OCI-LY7 (cell line): ENCODE measurements around the gene HTT-AS. TPM values are rescaled to one million over a fixed set of nuclear protein-coding genes. Genes with fewer than 3 reads are reported as not detected.
"Not testable (repeated sequence)": the region's sequence is repeated elsewhere in the genome, so short reads cannot be mapped to it uniquely, and the experiment has no call there.

Experiments
- BruUV-seq: library from RNA; stranded (reverse); fragments of 400-500 nt; replicated peaks from 2 replicates; lab custom pipeline; 2021; lab: Mats Ljungman, UMichigan
- CTCF ChIA-PET: fragments of 300-600 bp; sonication (Branson Sonifier 250); formaldehyde crosslinking; loops from one replicate; lab custom pipeline; 2022; ENCODE audit warnings: antibody characterized with exemption; ENCODE audit not compliant: unreplicated experiment; lab: Charles Lee
- POLR2A ChIA-PET: fragments of 300-600 bp; sonication (Branson Sonifier 250); formaldehyde crosslinking; loops from one replicate; lab custom pipeline; 2022; ENCODE audit warnings: antibody characterized with exemption; lab: Charles Lee
- DNase-seq: peaks from one replicate; pipeline ENCODE4 v3.0.0-alpha.2; 2015; ENCODE audit warnings: low spot score
- H2AFZ ChIP-seq: fragments of 200-600 bp; sonication (generic), shearing (Covaris generic); 2 replicates; pipeline ENCODE4 v1.6.1; 2014; ENCODE audit warnings: mild to moderate bottlenecking, antibody characterized with exemption, low read length, moderate library complexity
- H3K27ac ChIP-seq: fragments of 200-600 bp; sonication (generic); 2 replicates; pipeline ENCODE4 v1.5.1; 2014; ENCODE audit warnings: mixed run types, low read depth, mild to moderate bottlenecking, moderate library complexity, low read length, inconsistent platforms; ENCODE audit not compliant: poor library complexity, severe bottlenecking
- H3K36me3 ChIP-seq: fragments of 200-600 bp; sonication (generic); 2 replicates; pipeline ENCODE4 v1.6.1; 2014; ENCODE audit warnings: mild to moderate bottlenecking, antibody characterized with exemption, low read length, moderate library complexity, mixed read lengths; ENCODE audit not compliant: insufficient read depth
- H3K4me1 ChIP-seq: fragments of 200-600 bp; sonication (generic); 2 replicates; pipeline ENCODE4 v1.5.1; 2014; ENCODE audit warnings: mild to moderate bottlenecking, low read length; ENCODE audit not compliant: insufficient read depth, poor library complexity, severe bottlenecking
- H3K4me2 ChIP-seq: fragments of 200-600 bp; sonication (generic); 2 replicates; pipeline ENCODE4 v1.6.1; 2014; ENCODE audit warnings: mild to moderate bottlenecking, low read length
- H3K4me3 ChIP-seq: fragments of 200-600 bp; sonication (generic); 2 replicates; pipeline ENCODE4 v1.5.1; 2014; ENCODE audit warnings: mild to moderate bottlenecking, low read depth, low read length; ENCODE audit not compliant: poor library complexity, severe bottlenecking
- H3K79me2 ChIP-seq: fragments of 200-600 bp; sonication (generic); 2 replicates; pipeline ENCODE4 v1.6.1; 2016; ENCODE audit warnings: low read depth, mild to moderate bottlenecking, low read length, moderate library complexity, mixed read lengths; ENCODE audit not compliant: insufficient read depth
- H3K9me2 ChIP-seq: fragments of 200-600 bp; sonication (generic); 2 replicates; pipeline ENCODE4 v1.6.1; 2016; ENCODE audit warnings: mild to moderate bottlenecking, low read length, mixed read lengths; ENCODE audit not compliant: insufficient read depth
- H3K9me3 ChIP-seq: fragments of 200-600 bp; sonication (generic); 2 replicates; pipeline ENCODE4 v1.6.1; 2014; ENCODE audit warnings: mild to moderate bottlenecking, mixed run types, low read length, mixed read lengths
- H4K20me1 ChIP-seq: fragments of 200-600 bp; sonication (generic); 2 replicates; pipeline ENCODE4 v1.6.1; 2014; ENCODE audit warnings: mild to moderate bottlenecking, antibody characterized with exemption, low read length, moderate library complexity, mixed read lengths; ENCODE audit not compliant: insufficient read depth
- CTCF ChIP-seq: fragments of 200-600 bp; sonication (generic); conservative IDR thresholded peaks from 2 replicates; pipeline ENCODE4 v1.5.1; 2014; ENCODE audit warnings: mild to moderate bottlenecking, antibody characterized with exemption, low read length, moderate library complexity, mixed read lengths
- EZH2phosphoT487 ChIP-seq: fragments of 200-600 bp; sonication (generic); IDR thresholded peaks from 2 replicates; pipeline ENCODE4 v1.6.1; 2018; ENCODE audit warnings: low read depth, borderline replicate concordance, mild to moderate bottlenecking, mixed run types, antibody characterized with exemption, low read length, moderate library complexity, mixed read lengths
- intact Hi-C: fragments of 100-400 bp; cut with micrococcal nuclease; formaldehyde crosslinking; loops from one replicate; pipeline ENCODE4 v1.10.0; 2022; ENCODE audit not compliant: unreplicated experiment
- total RNA-seq, 2 experiments: library from RNA; depleted of rRNA in 1 of 2; stranded (reverse); fragments of >200 nt in 1 of 2; shearing (Covaris generic) in 1 of 2; gene quantifications; 2 replicates each; pipeline ENCODE4 v1.2.3, GENCODE V29; 2014 to 2022

HTT-AS gene
- total RNA-seq, 2 experiments from 2014 or later, result not detected

- TF ChIP-seq EZH2phosphoT487, result no peak
- TF ChIP-seq CTCF, result no peak
- Histone ChIP-seq H3K4me1 (no peaks in the 10 kb centered on the region), H2AFZ (no peak overlapping the region), H4K20me1 (no peaks in the 10 kb centered on the region), H3K4me2 (no peak overlapping the region), H3K36me3 (no peaks in the 10 kb centered on the region), H3K9me2 (no peaks in the 10 kb centered on the region), H3K79me2 (no peaks in the 10 kb centered on the region), H3K27ac (no peak overlapping the region), H3K9me3 (peaks cover 30% of the 10 kb centered on the region), H3K4me3 (no peak overlapping the region)
- CTCF ChIA-PET, result no interaction called here
- intact Hi-C loops, result no loop called here
- peak; percentile 34 for DNase-seq
- no TSS peak for BruUV-seq
- POLR2A ChIA-PET, result no interaction called here
These were observed 20.1 kb downstream of the HTT-AS start for GRCh38 chr4:3054169-3054759.

- H3K79me2 ChIP-seq, H3K36me3 ChIP-seq, H3K4me2 ChIP-seq, intact Hi-C loops, H3K27ac ChIP-seq, BruUV-seq, H2AFZ ChIP-seq, DNase-seq, H3K4me3 ChIP-seq, H3K9me2 ChIP-seq, POLR2A ChIA-PET, H4K20me1 ChIP-seq: not testable (repeated sequence)
- CTCF ChIA-PET, result interaction anchor here (0.6 kb wide), 1 partner anchor 82 kb away, joined by 3 read pairs; no protein-coding TSS in a partner anchor
- Histone ChIP-seq H3K4me1 (peaks cover 25% of the 10 kb centered on the region), H3K9me3 (peaks cover 25% of the 10 kb centered on the region)
These were observed 23.0 kb downstream of the HTT-AS start for GRCh38 chr4:3051141-3051897.

- peak overlapping the region; percentile 45 for H3K4me2 ChIP-seq
- CTCF ChIA-PET, result interaction anchor here (0.6 kb wide), 1 partner anchor 21 kb away, joined by 5 read pairs; no protein-coding TSS in a partner anchor
- no peaks in the 10 kb centered on the region for H3K79me2 ChIP-seq
- H2AFZ ChIP-seq, result peak overlapping the region; percentile 79; the same call in 1 of the 2 replicates
- peaks cover 41% of the 10 kb centered on the region for H3K4me1 ChIP-seq
- H3K36me3 ChIP-seq, result no peaks in the 10 kb centered on the region
- TF ChIP-seq EZH2phosphoT487 (no peak), CTCF (peak; percentile 80)
- H3K4me3 ChIP-seq, result peak overlapping the region; percentile 20
- peak; percentile 92 for DNase-seq
- no peaks in the 10 kb centered on the region for H3K9me2 ChIP-seq
- POLR2A ChIA-PET, result interaction anchor here (0.5 to 1.6 kb wide), 3 partner anchors 9 to 163 kb away, joined by 3 to 5 read pairs (median 4); no protein-coding TSS in a partner anchor
- intact Hi-C loops, result loop anchor here (1.0 to 5.0 kb wide), 4 partner anchors 27 to 395 kb away; partner anchors contain the start of genes HTT and HTT-AS
- H4K20me1 ChIP-seq, result no peaks in the 10 kb centered on the region
- no TSS peak for BruUV-seq
- H3K27ac ChIP-seq, result peak overlapping the region; percentile 80
- H3K9me3 ChIP-seq, result no peaks in the 10 kb centered on the region
These were observed 26.7 kb downstream of the HTT-AS start for GRCh38 chr4:3047464-3048286.
